ENCODE measurements around the gene ALS2. TPM values are rescaled to one million over a fixed set of nuclear protein-coding genes. Genes with fewer than 3 reads are reported as not detected.

The ALS2 gene
- total RNA-seq, 1 experiment from 2014 or later = 28.1 TPM

DNA sequence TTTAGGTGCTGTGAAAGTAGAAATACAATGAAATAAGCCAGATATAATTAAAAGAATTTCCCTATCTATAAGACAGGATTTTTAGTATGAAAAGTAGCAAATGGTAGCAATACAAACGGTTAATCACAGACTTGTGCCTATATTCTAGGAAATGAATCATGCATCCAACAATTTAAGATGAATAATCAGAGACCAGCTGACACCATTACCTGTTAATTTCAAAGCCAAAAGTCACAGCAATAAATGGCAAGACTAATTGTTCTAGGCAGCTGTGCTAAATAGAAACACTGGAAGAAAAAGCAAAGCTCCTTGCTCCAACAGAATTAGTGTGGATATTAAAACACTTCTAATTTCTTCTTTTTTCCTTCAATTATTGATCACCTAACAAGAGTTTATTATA lies 47.2 kb downstream of the ALS2 start:
- Histone ChIP-seq H2AFZ (ENCODE audit: low read depth, low read length, poor library complexity, severe bottlenecking) (no peak overlapping the region), H3K9ac (ENCODE audit: low read length) (no peak overlapping the region), H3K4me1 (ENCODE audit: control insufficient read depth in 1 of 2, insufficient read depth in 2 of 2, low read length in 2 of 2) (no peaks in the 10 kb centered on the region), H3K79me2 (ENCODE audit: insufficient read depth, low read length) (no peaks in the 10 kb centered on the region), H3K9me3 (ENCODE audit: control insufficient read depth in 1 of 2, insufficient read depth in 1 of 2, low read depth in 1 of 2, low read length in 2 of 2) (no peaks in the 10 kb centered on the region), H3K27ac (ENCODE audit: low read depth, low read length) (no peak overlapping the region), H3K27me3 (ENCODE audit: insufficient read depth, low read length) (no peaks in the 10 kb centered on the region), H3K4me2 (ENCODE audit: low read length) (no peak overlapping the region), H3K4me3 (replicated peaks in 1 of 2; ENCODE audit: low read depth in 1 of 2, low read length in 2 of 2) (no peak overlapping the region), H4K20me1 (ENCODE audit: insufficient read depth) (no peaks in the 10 kb centered on the region), H3K36me3 (ENCODE audit: control insufficient read depth in 1 of 2, insufficient read depth in 2 of 2, low read length in 2 of 2) (peaks cover 7 to 8% of the 10 kb centered on the region in 2 experiments; a peak in 2 of 4 replicates), H3K9me2 (ENCODE audit: insufficient read depth) (no peaks in the 10 kb centered on the region)
- no TSS peak for BruUV-seq (replicated peaks)
- CTCF ChIA-PET = no interaction called here
- TF ChIP-seq FOSL1 (IDR thresholded peaks at IDR 0.05; ENCODE audit: low read depth) = no peak
- TF ChIP-seq YY1 (IDR thresholded peaks at IDR 0.05; ENCODE audit: extremely low read depth, insufficient replicate concordance, low read depth, low read length) = no peak
- no peak for TF ChIP-seq SP1 (IDR thresholded peaks at IDR 0.05; ENCODE audit: low read depth)
- no peak for TF ChIP-seq SIN3A (IDR thresholded peaks at IDR 0.05; ENCODE audit: low read depth)
- TF ChIP-seq ZFX (IDR thresholded peaks at IDR 0.05) = no peak
- no peak for DNase-seq (ENCODE audit: low read depth, low spot score)
- intact Hi-C loops (cut with micrococcal nuclease) = no loop called here
- POLR2A ChIA-PET = no interaction called here
- no peak for ATAC-seq
- RAD21 ChIA-PET (ENCODE audit: low non-redundant PET in 1 of 2, low total read pairs in 2 of 2, uncharacterized antibody in 2 of 2, unreplicated experiment in 2 of 2) = no interaction called here

DNA sequence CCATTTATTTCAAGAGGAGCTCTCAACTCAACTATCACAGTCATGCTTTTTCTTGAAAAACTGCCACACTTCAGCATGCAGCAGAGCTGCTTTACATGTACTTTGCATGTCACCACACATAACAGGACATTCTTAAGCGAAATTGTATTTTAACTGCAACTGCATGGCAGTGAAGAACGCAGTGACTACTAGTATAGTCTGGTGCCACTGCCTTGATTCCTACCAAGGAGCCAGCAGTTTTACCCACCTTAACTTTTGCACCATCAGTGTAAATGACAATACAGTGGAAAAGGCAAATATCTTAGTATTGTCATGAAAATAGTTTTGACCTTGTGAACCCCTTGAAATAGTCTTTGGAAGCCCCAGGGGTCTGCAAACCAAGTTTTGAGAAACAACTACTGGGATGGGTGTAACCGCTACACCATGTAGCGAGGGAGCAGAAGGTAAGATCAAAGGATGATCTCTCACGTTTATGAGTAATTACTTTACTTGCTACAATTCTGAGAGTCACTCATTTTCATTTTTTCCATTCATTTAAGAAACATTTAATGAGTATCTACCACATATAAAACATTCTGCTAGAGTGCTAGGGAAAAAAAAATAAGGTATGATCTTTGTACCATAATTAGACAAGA lies 50.0 kb downstream of the ALS2 start:
- Histone ChIP-seq H3K79me2 (ENCODE audit: insufficient read depth, low read length) (no peaks in the 10 kb centered on the region), H3K4me2 (ENCODE audit: low read length) (no peak overlapping the region), H3K9me2 (ENCODE audit: insufficient read depth) (no peaks in the 10 kb centered on the region), H3K4me3 (replicated peaks in 1 of 2; ENCODE audit: low read depth in 1 of 2, low read length in 2 of 2) (no peak overlapping the region), H3K9me3 (ENCODE audit: control insufficient read depth in 1 of 2, insufficient read depth in 1 of 2, low read depth in 1 of 2, low read length in 2 of 2) (no peaks in the 10 kb centered on the region), H4K20me1 (ENCODE audit: insufficient read depth) (no peaks in the 10 kb centered on the region), H3K36me3 (ENCODE audit: control insufficient read depth in 1 of 2, insufficient read depth in 2 of 2, low read length in 2 of 2) (peaks cover 0 to 3% of the 10 kb centered on the region in 2 experiments; a peak in 2 of 4 replicates), H3K27ac (ENCODE audit: low read depth, low read length) (no peak overlapping the region), H3K4me1 (ENCODE audit: control insufficient read depth in 1 of 2, insufficient read depth in 2 of 2, low read length in 2 of 2) (no peaks in the 10 kb centered on the region), H2AFZ (ENCODE audit: low read depth, low read length, poor library complexity, severe bottlenecking) (no peak overlapping the region), H3K9ac (ENCODE audit: low read length) (no peak overlapping the region), H3K27me3 (ENCODE audit: insufficient read depth, low read length) (no peaks in the 10 kb centered on the region)
- DNase-seq (ENCODE audit: low read depth, low spot score) (no peak), ATAC-seq (no peak)
- ChIA-PET CTCF (no interaction called here), RAD21 (ENCODE audit: low non-redundant PET in 1 of 2, low total read pairs in 2 of 2, uncharacterized antibody in 2 of 2, unreplicated experiment in 2 of 2) (no interaction called here), POLR2A (no interaction called here)
- TF ChIP-seq SRF (IDR thresholded peaks at IDR 0.05; ENCODE audit: low read depth) (no peak), JUND (IDR thresholded peaks at IDR 0.05) (no peak), EGR1 (IDR thresholded peaks at IDR 0.05; ENCODE audit: low read depth) (no peak), SIN3A (IDR thresholded peaks at IDR 0.05; ENCODE audit: low read depth) (no peak), ELF1 (IDR thresholded peaks at IDR 0.05; ENCODE audit: borderline replicate concordance, low read depth) (no peak), CEBPB (IDR thresholded peaks at IDR 0.05; ENCODE audit: low read depth) (no peak), FOSL1 (IDR thresholded peaks at IDR 0.05; ENCODE audit: low read depth) (no peak), ZFX (IDR thresholded peaks at IDR 0.05) (no peak), POLR2AphosphoS5 (IDR thresholded peaks at IDR 0.05; ENCODE audit: low read depth, low read length) (no peak), EZH2 (IDR thresholded peaks at IDR 0.05) (no peak), RAD21 (IDR thresholded peaks at IDR 0.05; ENCODE audit: low read depth) (no peak)
- TF ChIP-seq, protein P1, sequence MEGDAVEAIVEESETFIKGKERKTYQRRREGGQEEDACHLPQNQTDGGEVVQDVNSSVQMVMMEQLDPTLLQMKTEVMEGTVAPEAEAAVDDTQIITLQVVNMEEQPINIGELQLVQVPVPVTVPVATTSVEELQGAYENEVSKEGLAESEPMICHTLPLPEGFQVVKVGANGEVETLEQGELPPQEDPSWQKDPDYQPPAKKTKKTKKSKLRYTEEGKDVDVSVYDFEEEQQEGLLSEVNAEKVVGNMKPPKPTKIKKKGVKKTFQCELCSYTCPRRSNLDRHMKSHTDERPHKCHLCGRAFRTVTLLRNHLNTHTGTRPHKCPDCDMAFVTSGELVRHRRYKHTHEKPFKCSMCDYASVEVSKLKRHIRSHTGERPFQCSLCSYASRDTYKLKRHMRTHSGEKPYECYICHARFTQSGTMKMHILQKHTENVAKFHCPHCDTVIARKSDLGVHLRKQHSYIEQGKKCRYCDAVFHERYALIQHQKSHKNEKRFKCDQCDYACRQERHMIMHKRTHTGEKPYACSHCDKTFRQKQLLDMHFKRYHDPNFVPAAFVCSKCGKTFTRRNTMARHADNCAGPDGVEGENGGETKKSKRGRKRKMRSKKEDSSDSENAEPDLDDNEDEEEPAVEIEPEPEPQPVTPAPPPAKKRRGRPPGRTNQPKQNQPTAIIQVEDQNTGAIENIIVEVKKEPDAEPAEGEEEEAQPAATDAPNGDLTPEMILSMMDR (IDR thresholded peaks at IDR 0.05 in 2 of 3, conservative IDR thresholded peaks at IDR 0.05 in 1 of 3; ENCODE audit: borderline replicate concordance in 1 of 3, insufficient read depth in 1 of 3, low read depth in 2 of 3, low read length in 2 of 3) = no peak
- TF ChIP-seq, protein P2, sequence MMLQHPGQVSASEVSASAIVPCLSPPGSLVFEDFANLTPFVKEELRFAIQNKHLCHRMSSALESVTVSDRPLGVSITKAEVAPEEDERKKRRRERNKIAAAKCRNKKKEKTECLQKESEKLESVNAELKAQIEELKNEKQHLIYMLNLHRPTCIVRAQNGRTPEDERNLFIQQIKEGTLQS (IDR thresholded peaks at IDR 0.05) = no peak
- TF ChIP-seq, protein P3, sequence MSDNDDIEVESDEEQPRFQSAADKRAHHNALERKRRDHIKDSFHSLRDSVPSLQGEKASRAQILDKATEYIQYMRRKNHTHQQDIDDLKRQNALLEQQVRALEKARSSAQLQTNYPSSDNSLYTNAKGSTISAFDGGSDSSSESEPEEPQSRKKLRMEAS (IDR thresholded peaks at IDR 0.05) = no peak
- intact Hi-C loops (cut with micrococcal nuclease) = no loop called here
- BruUV-seq (replicated peaks) = no TSS peak
